Measurements from ENCODE around the gene SLC45A3. TPM values are rescaled to one million over a fixed set of nuclear protein-coding genes. Genes with fewer than 3 reads are reported as not detected.

SLC45A3 gene
- total RNA-seq, 1 experiment from 2014 or later, result 16.7 TPM

GRCh38 chr1:205629751-205630150 lies 50.6 kb downstream of the SLC45A3 start:
- Histone ChIP-seq H2AK5ac (ENCODE audit: insufficient read length, low read length) (no peak overlapping the region), H3K9me3 (ENCODE audit: control insufficient read depth, low read depth, low read length) (no peaks in the 10 kb centered on the region), H2BK12ac (ENCODE audit: insufficient read length, low read depth, low read length) (no peak overlapping the region), H3K79me2 (ENCODE audit: insufficient read depth, low read length) (peaks cover 22% of the 10 kb centered on the region; the same call in 1 of the 2 replicates), H4K5ac (ENCODE audit: insufficient read length, low read depth, low read length) (no peak overlapping the region), H4K91ac (ENCODE audit: insufficient read length, low read depth, low read length) (no peak overlapping the region), H3K27ac (ENCODE audit: insufficient read length, low read depth, low read length) (no peak overlapping the region), H3K23me2 (ENCODE audit: insufficient read length, low read depth, low read length, poor library complexity, severe bottlenecking) (peaks cover 8% of the 10 kb centered on the region), H3K18ac (ENCODE audit: insufficient read length, low read depth, low read length) (no peak overlapping the region), H3K56ac (ENCODE audit: insufficient read length, low read depth, low read length) (no peak overlapping the region), H3T11ph (ENCODE audit: low read length) (no peak overlapping the region), H3K79me1 (ENCODE audit: insufficient read depth, low read depth, low read length, poor library complexity, severe bottlenecking) (peaks cover 3% of the 10 kb centered on the region), H3K27me3 (ENCODE audit: insufficient read depth, low read length) (no peaks in the 10 kb centered on the region), H2BK120ac (ENCODE audit: low read depth, low read length, poor library complexity, severe bottlenecking) (no peak overlapping the region), H2BK5ac (ENCODE audit: insufficient read length, low read length) (no peak overlapping the region), H3K4ac (ENCODE audit: low read depth, low read length) (no peak overlapping the region), H4K8ac (replicated peaks; ENCODE audit: insufficient read length, low read depth, low read length) (no peak overlapping the region), H2AFZ (ENCODE audit: low read length) (no peak overlapping the region), H3K4me1 (ENCODE audit: insufficient read depth, low read length) (no peaks in the 10 kb centered on the region), H3K14ac (ENCODE audit: insufficient read depth, low read length) (no peak overlapping the region), H3K9ac (ENCODE audit: extremely low read depth, insufficient read length, low read length) (no peak overlapping the region), H3K23ac (ENCODE audit: insufficient read length, low read depth, low read length) (no peak overlapping the region), H2BK20ac (ENCODE audit: low read depth, low read length, poor library complexity, severe bottlenecking) (no peak overlapping the region), H3K4me2 (ENCODE audit: insufficient read depth, insufficient read length, low read length) (no peak overlapping the region), H2BK15ac (ENCODE audit: low read depth, low read length) (no peak overlapping the region), H4K20me1 (ENCODE audit: control insufficient read depth, insufficient read depth, insufficient read length) (no peaks in the 10 kb centered on the region)
- Mint-ChIP-seq H3K4me1 (peaks cover 18 to 29% of the 10 kb centered on the region in 2 experiments), H3K9me3 (no peaks in the 10 kb centered on the region; a peak in 1 of 5 replicates), H3K36me3 (ENCODE audit: insufficient read depth in 1 of 3, low read depth in 3 of 3) (peaks cover 1 to 14% (median 4%) of the 10 kb centered on the region in 3 experiments; a peak in 5 of 7 replicates), H3K27me3 (ENCODE audit: low read depth) (peaks cover 3% of the 10 kb centered on the region; the same call in 1 of the 2 replicates), H3K27ac (0 out of 7 replicates have a peak overlapping the region, but pooled peaks of 1 of the 3 experiments have one; percentile 63), H3K4me3 (peak overlapping the region; percentile 95 to 97)
- no peak for TF ChIP-seq CTCF (conservative IDR thresholded peaks at IDR 0.05)
- WGBS (ENCODE audit: extremely low coverage, insufficient read length, low lambda C conversion rate), result no CpG with 5 or more reads among the region's 6 CpGs
- DNase-seq, result no peak
